Forelimb muscle (tissue), 1 donor: ENCODE results near the gene PSMD7. TPM values are rescaled to one million over a fixed set of nuclear protein-coding genes. Genes with fewer than 3 reads are reported as not detected.

Experiments
- polyA plus RNA-seq: library from polyadenylated mRNA; unstranded; fragments of 120-200 nt; gene quantifications from one replicate; pipeline ENCODE4 v1.2.1, GENCODE V29; 2013; ENCODE audit not compliant: insufficient read length

PSMD7 gene
- polyA plus RNA-seq, 1 donor: 91.6 TPM

Other genes starting within 250 kb of the PSMD7 start
- gene NPIPB15, start 79.5 kb downstream of the PSMD7 start, polyA plus RNA-seq: 1.3 TPM
- 2.8 TPM for gene CLEC18B, start 124.7 kb downstream of the PSMD7 start, polyA plus RNA-seq